Measurements from ENCODE around the gene CCDC194. TPM values are rescaled to one million over a fixed set of nuclear protein-coding genes. Genes with fewer than 3 reads are reported as not detected.

Gene CCDC194
- total RNA-seq, 2 experiments from 2014 or later, result 0.97 to 1.6 TPM

- no peaks in the 10 kb centered on the region for H3K27me3 Mint-ChIP-seq
- ATAC-seq, result peak; percentile 20
- H3K4me1 Mint-ChIP-seq, result peaks cover 11% of the 10 kb centered on the region
- peak overlapping the region; percentile 74 for H3K27ac Mint-ChIP-seq
- H3K36me3 Mint-ChIP-seq (ENCODE audit: low read depth), result peaks cover 8% of the 10 kb centered on the region
- intact Hi-C loops (cut with DNase I, micrococcal nuclease), result loop anchor here in 1 of 2 experiments (1.0 kb wide), 4 partner anchors 30 to 345 kb away; partner anchors contain the start of genes HAUS8, MYO9B, SLC27A1 and USE1
- no peaks in the 10 kb centered on the region for H3K9me3 Mint-ChIP-seq (ENCODE audit: low read depth)
- peak; percentile 49 for DNase-seq
- H3K4me3 Mint-ChIP-seq, result peak overlapping the region; percentile 91
- ChIA-PET POLR2A (interaction anchor here (1.9 kb wide), 1 partner anchor 14 kb away, joined by 10 read pairs; the partner anchor contains the start of gene BST2), CTCF (no interaction called here)
Measured at GRCh38 chr19:17420475-17420924, 26.5 kb upstream of the CCDC194 start.

- H3K27me3 Mint-ChIP-seq, result no peaks in the 10 kb centered on the region
- POLR2A ChIA-PET, result interaction anchor here (1.1 to 1.9 kb wide), 3 partner anchors 14 to 185 kb away, joined by 4 to 10 read pairs (median 5); partner anchors contain the start of genes BST2 and DDA1
- intact Hi-C loops (cut with DNase I, micrococcal nuclease), result loop anchor here (1.0 to 5.0 kb wide), 14 partner anchors 14 to 1343 kb away; partner anchors contain the start of genes GTPBP3 (in 2 of the 2), BABAM1 (in 1 of the 2), BST2 (in 1 of the 2) and COLGALT1 (in 1 of the 2)
- H3K9me3 Mint-ChIP-seq (ENCODE audit: low read depth), result no peaks in the 10 kb centered on the region
- H3K27ac Mint-ChIP-seq, result peak within 1 kb of the TSS; percentile 87
- ATAC-seq, result peak; percentile 95
- CTCF ChIA-PET, result interaction anchor here (0.6 to 1.5 kb wide), 13 partner anchors 9 to 428 kb away, joined by 3 to 9 read pairs (median 4); partner anchors contain the start of genes DDA1 and JAK3
- H3K36me3 Mint-ChIP-seq (ENCODE audit: low read depth), result peaks cover 8% of the 10 kb centered on the region
- peaks cover 11% of the 10 kb centered on the region for H3K4me1 Mint-ChIP-seq
- peak within 1 kb of the TSS; percentile 91 for H3K4me3 Mint-ChIP-seq
- DNase-seq, result peak; percentile 97
Measured at GRCh38 chr19:17419621-17420474, 25.9 kb upstream of the CCDC194 start, which contains the start of gene MVB12A. Gene MVB12A, plus strand, starts transcription at chr19:17420047. Its CDS starts 89 bp downstream, at chr19:17420136.

GRCh38 chr19:17419154-17419620 is 25.2 kb upstream of the CCDC194 start:
- DNase-seq, result no peak
- ChIA-PET CTCF (interaction anchor here (0.6 to 1.5 kb wide), 13 partner anchors 9 to 428 kb away, joined by 3 to 9 read pairs (median 4); partner anchors contain the start of genes DDA1 and JAK3), POLR2A (interaction anchor here (1.1 to 1.9 kb wide), 3 partner anchors 13 to 184 kb away, joined by 4 to 10 read pairs (median 5); partner anchors contain the start of genes BST2 and DDA1)
- Mint-ChIP-seq H3K4me3 (peak overlapping the region; percentile 91), H3K36me3 (ENCODE audit: low read depth) (peaks cover 9% of the 10 kb centered on the region), H3K9me3 (ENCODE audit: low read depth) (no peaks in the 10 kb centered on the region), H3K27me3 (no peaks in the 10 kb centered on the region), H3K27ac (peak overlapping the region; percentile 87), H3K4me1 (peaks cover 11% of the 10 kb centered on the region)
- intact Hi-C loops (cut with DNase I, micrococcal nuclease), result loop anchor here (1.0 to 5.0 kb wide), 10 partner anchors 13 to 1342 kb away; partner anchors contain the start of genes GTPBP3 (in 2 of the 2), BABAM1 (in 1 of the 2), BST2 (in 1 of the 2) and COLGALT1 (in 1 of the 2)
- ATAC-seq, result no peak

- H3K27ac Mint-ChIP-seq, result peak overlapping the region; percentile 87
Measured at GRCh38 chr19:17418710-17419109, 24.7 kb upstream of the CCDC194 start.

GRCh38 chr19:17415121-17415520 is 21.1 kb upstream of the CCDC194 start:
- Mint-ChIP-seq H3K27ac (no peak overlapping the region), H3K4me1 (peaks cover 7% of the 10 kb centered on the region), H3K4me3 (no peak overlapping the region), H3K9me3 (ENCODE audit: low read depth) (no peaks in the 10 kb centered on the region), H3K36me3 (ENCODE audit: low read depth) (peaks cover 7% of the 10 kb centered on the region), H3K27me3 (no peaks in the 10 kb centered on the region)
- no peak for DNase-seq
- ChIA-PET CTCF (interaction anchor here (1.0 kb wide), 1 partner anchor 34 kb away, joined by 3 read pairs; no protein-coding TSS in a partner anchor), POLR2A (no interaction called here)
- intact Hi-C loops (cut with DNase I, micrococcal nuclease), result loop anchor here in 1 of 2 experiments (5.0 kb wide), 1 partner anchor 1338 kb away; the partner anchor contains the start of gene TPM4
- no peak for ATAC-seq

More at GRCh38 chr19:17418710-17419109, 24.7 kb upstream of the CCDC194 start:
- ChIA-PET CTCF (interaction anchor here (1.0 to 1.5 kb wide), 3 partner anchors 15 to 77 kb away, joined by 3 to 9 read pairs (median 4); no protein-coding TSS in a partner anchor), POLR2A (interaction anchor here (1.3 to 1.9 kb wide), 2 partner anchors 13 to 110 kb away, joined by 4 to 10 read pairs; partner anchors contain the start of genes BST2 and DDA1)
- no peaks in the 10 kb centered on the region for H3K9me3 Mint-ChIP-seq (ENCODE audit: low read depth)
- intact Hi-C loops (cut with DNase I, micrococcal nuclease), result loop anchor here (1.0 to 5.0 kb wide), 10 partner anchors 12 to 1341 kb away; partner anchors contain the start of genes GTPBP3 (in 2 of the 2), BABAM1 (in 1 of the 2), BST2 (in 1 of the 2) and COLGALT1 (in 1 of the 2)
- ATAC-seq (no peak), DNase-seq (no peak)
- H3K4me1 Mint-ChIP-seq, result peaks cover 11% of the 10 kb centered on the region
- H3K27me3 Mint-ChIP-seq, result no peaks in the 10 kb centered on the region
- peak overlapping the region; percentile 91 for H3K4me3 Mint-ChIP-seq
- peaks cover 9% of the 10 kb centered on the region for H3K36me3 Mint-ChIP-seq (ENCODE audit: low read depth)

- Mint-ChIP-seq H3K9me3 (ENCODE audit: low read depth) (no peaks in the 10 kb centered on the region), H3K27ac (no peak overlapping the region), H3K27me3 (no peaks in the 10 kb centered on the region), H3K4me3 (no peak overlapping the region), H3K4me1 (peaks cover 2% of the 10 kb centered on the region), H3K36me3 (ENCODE audit: low read depth) (peaks cover 7% of the 10 kb centered on the region)
- ATAC-seq (no peak), DNase-seq (no peak)
- ChIA-PET CTCF (interaction anchor here (1.0 kb wide), 1 partner anchor 33 kb away, joined by 3 read pairs; no protein-coding TSS in a partner anchor), POLR2A (no interaction called here)
- intact Hi-C loops (cut with DNase I, micrococcal nuclease), result no loop called here
Measured at GRCh38 chr19:17414097-17414496, 20.1 kb upstream of the CCDC194 start.

DNA sequence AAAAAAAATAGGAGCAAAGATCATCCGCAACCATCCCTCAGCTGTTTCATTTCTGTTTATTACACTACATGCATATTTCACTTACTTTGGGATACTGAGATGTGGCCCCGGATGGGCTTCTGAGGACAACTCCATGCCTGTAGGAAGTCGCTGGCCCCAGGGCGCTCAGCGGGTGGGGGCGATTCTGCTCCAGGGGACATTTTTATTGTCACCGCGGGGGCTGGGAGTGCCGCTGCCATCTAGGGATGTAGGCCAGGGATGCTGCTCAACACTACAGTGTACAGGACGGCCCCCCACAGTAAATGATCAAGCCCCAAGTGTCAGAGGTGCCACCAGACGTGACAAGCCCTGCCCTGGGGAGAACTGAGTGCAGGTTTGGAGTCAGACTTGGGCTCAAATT is 17.8 kb upstream of the CCDC194 start:
- ChIA-PET POLR2A (no interaction called here), CTCF (interaction anchor here (0.8 to 1.3 kb wide), 2 partner anchors 54 to 157 kb away, joined by 3 to 6 read pairs; no protein-coding TSS in a partner anchor)
- no peaks in the 10 kb centered on the region for H3K27me3 Mint-ChIP-seq
- no peak for DNase-seq
- peaks cover 9% of the 10 kb centered on the region for H3K4me1 Mint-ChIP-seq
- H3K9me3 Mint-ChIP-seq (ENCODE audit: low read depth), result no peaks in the 10 kb centered on the region
- no peak for ATAC-seq
- H3K27ac Mint-ChIP-seq, result no peak overlapping the region
- intact Hi-C loops (cut with DNase I, micrococcal nuclease), result no loop called here
- peaks cover 5% of the 10 kb centered on the region for H3K36me3 Mint-ChIP-seq (ENCODE audit: low read depth)
- no peak overlapping the region for H3K4me3 Mint-ChIP-seq

DNA sequence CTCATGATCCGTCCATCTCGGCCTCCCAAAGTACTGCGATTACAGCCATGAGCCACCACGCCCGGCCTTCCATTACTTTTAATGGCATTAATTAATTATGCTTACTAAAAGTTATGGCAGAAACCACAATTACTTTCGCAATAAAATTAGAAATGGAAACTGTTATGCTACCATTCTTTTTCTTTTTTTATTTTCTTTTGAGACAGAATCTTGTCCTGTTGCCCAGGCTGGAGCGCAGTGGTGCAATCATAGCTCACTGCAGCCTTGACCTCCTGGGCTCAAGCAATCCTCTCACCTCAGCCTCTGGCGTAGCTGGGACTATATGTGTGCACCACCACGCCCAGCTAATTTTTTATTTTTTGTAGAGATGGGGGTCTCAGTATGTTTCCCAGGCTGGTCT is 16.0 kb upstream of the CCDC194 start:
- no peak overlapping the region for H3K27ac Mint-ChIP-seq
- intact Hi-C loops (cut with DNase I, micrococcal nuclease), result no loop called here
- no peak overlapping the region for H3K4me3 Mint-ChIP-seq
- H3K36me3 Mint-ChIP-seq (ENCODE audit: low read depth), result peaks cover 5% of the 10 kb centered on the region
- ATAC-seq (no peak), DNase-seq (no peak)
- CTCF ChIA-PET, result no interaction called here
- no peaks in the 10 kb centered on the region for H3K27me3 Mint-ChIP-seq
- POLR2A ChIA-PET, result no interaction called here
- H3K9me3 Mint-ChIP-seq (ENCODE audit: low read depth), result no peaks in the 10 kb centered on the region
- peaks cover 16% of the 10 kb centered on the region for H3K4me1 Mint-ChIP-seq

DNA sequence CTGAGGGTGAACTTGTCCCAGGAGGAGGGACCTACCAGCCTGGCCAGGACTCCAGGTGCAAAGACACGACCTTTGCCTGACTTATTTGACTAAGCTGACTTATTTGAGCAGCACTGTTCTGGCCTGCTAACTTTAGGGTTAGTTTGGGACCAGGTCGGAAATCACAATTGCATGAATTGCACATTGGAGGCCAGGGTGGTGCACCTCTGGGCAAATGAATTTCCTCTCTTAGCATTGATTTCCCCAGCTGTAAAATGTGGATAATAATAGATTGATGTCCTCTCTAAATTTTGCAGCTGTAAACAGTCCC is 12.8 kb upstream of the CCDC194 start:
- peaks cover 3% of the 10 kb centered on the region for H3K36me3 Mint-ChIP-seq (ENCODE audit: low read depth)
- peak overlapping the region; percentile 76 for H3K4me3 Mint-ChIP-seq
- intact Hi-C loops (cut with DNase I, micrococcal nuclease), result loop anchor here in 1 of 2 experiments (1.0 kb wide), 1 partner anchor 12 kb away; no protein-coding TSS in a partner anchor
- ATAC-seq (no peak), DNase-seq (no peak)
- peaks cover 28% of the 10 kb centered on the region for H3K4me1 Mint-ChIP-seq
- no peaks in the 10 kb centered on the region for H3K27me3 Mint-ChIP-seq
- peak overlapping the region; percentile 90 for H3K27ac Mint-ChIP-seq
- H3K9me3 Mint-ChIP-seq (ENCODE audit: low read depth), result no peaks in the 10 kb centered on the region
- ChIA-PET POLR2A (interaction anchor here (1.2 to 2.0 kb wide), 2 partner anchors 13 to 140 kb away, joined by 4 to 10 read pairs; partner anchors contain the start of genes BABAM1 and MVB12A), CTCF (interaction anchor here (0.7 to 1.4 kb wide), 5 partner anchors 13 to 91 kb away, joined by 3 to 5 read pairs (median 5); partner anchors contain the start of gene MVB12A)

GRCh38 chr19:17406046-17406886 is 12.3 kb upstream of the CCDC194 start:
- peak; percentile 5 for ATAC-seq
- H3K36me3 Mint-ChIP-seq (ENCODE audit: low read depth), result peaks cover 7% of the 10 kb centered on the region
- H3K4me1 Mint-ChIP-seq, result peaks cover 28% of the 10 kb centered on the region
- H3K27ac Mint-ChIP-seq, result peak overlapping the region; percentile 90
- peak overlapping the region; percentile 76 for H3K4me3 Mint-ChIP-seq
- H3K9me3 Mint-ChIP-seq (ENCODE audit: low read depth), result no peaks in the 10 kb centered on the region
- ChIA-PET CTCF (interaction anchor here (0.7 to 1.4 kb wide), 9 partner anchors 13 to 92 kb away, joined by 3 to 7 read pairs (median 5); partner anchors contain the start of gene MVB12A), POLR2A (interaction anchor here (1.2 to 2.0 kb wide), 3 partner anchors 13 to 191 kb away, joined by 3 to 10 read pairs (median 4); partner anchors contain the start of genes BABAM1, MVB12A and USE1)
- peak; percentile 51 for DNase-seq
- no peaks in the 10 kb centered on the region for H3K27me3 Mint-ChIP-seq
- intact Hi-C loops (cut with DNase I, micrococcal nuclease), result loop anchor here in 1 of 2 experiments (1.0 kb wide), 1 partner anchor 13 kb away; no protein-coding TSS in a partner anchor

Measured in activated CD4-positive, alpha-beta T cell treated with anti-CD3 and anti-CD28 coated beads for 36 hours (primary cell).